ENCODE results near the gene SLK.

SLK gene

DNA sequence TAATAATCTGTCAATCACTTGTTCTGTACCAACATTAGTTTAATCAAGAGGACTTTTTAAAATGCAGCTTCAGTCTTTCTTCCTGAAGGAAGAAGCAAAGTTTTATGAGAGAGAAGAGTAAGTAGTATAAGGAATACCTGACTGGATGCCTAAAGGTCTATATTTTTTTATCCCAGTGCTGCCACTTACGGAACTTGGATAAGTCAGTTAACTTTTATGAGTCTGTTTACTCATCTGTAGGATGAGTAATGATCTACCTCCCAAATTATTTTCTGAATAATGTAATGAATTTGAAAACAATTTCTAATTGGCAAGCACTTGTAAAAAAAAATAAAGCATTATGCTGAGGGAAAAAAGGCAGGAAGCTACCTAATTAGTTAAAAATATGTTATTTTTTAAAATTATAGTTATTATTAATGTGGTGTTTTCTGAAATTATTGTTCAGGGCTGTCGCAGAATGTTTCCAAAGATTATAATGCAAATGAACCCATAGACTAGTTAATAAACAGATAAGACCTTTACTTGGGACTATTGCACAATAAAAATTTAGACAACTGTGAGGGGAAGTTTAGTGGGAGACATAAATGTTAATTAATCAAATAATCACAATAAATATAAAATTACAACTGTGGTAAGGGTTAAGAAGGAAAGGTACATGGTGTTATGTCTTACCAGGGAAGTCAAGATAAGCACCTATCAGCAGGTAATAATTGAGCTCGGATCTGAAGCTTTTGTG is 24.6 kb downstream of the SLK start:
- DNase-seq = no peak

DNA sequence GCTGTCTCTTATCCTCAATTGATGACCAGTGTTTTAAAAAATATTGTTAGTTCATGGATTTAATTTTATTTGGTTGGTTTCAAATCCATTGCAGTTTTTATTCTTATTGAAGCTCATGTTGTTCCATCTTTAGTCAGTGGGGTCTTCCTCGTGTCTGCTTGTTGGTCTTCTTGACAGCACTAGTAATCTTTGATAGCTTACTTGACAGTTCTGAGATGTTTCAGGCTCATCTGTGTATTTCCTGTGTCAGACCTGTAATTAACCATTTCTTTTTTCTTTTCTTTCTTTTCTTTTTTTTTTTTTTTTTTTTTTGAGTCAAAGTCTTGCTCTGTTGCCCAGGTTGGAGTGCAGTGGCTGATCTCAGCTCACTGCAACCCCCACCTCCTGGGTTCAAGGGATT is 28.2 kb downstream of the SLK start:
- no peak for DNase-seq

DNA sequence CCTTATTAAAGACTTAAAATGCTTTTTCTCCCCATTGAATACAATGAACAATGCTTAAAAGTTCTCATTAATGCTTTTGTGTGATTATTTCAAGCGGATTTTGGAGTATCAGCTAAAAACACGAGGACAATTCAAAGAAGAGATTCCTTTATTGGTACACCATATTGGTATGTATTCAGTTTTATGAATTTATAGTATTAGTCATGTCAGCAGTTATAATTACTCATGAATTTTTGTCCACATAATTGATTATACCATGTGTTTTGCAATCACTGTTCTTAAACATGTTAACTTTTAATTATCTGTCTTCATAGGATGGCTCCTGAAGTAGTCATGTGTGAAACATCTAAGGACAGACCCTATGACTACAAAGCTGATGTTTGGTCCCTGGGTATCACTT is 31.9 kb downstream of the SLK start:
- no peak for DNase-seq

DNA sequence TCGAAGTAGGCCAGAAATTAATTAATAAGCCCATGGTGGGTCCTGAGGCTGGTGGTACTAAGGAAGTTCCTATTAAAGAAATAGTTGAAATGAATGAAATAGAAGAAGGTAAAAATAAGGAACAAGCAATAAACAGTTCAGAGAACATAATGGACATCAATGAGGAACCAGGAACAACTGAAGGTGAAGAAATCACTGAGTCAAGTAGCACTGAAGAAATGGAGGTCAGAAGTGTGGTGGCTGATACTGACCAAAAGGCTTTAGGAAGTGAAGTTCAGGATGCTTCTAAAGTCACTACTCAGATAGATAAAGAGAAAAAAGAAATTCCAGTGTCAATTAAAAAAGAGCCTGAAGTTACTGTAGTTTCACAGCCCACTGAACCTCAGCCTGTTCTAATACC is 36.0 kb downstream of the SLK start:
- DNase-seq = no peak

DNA sequence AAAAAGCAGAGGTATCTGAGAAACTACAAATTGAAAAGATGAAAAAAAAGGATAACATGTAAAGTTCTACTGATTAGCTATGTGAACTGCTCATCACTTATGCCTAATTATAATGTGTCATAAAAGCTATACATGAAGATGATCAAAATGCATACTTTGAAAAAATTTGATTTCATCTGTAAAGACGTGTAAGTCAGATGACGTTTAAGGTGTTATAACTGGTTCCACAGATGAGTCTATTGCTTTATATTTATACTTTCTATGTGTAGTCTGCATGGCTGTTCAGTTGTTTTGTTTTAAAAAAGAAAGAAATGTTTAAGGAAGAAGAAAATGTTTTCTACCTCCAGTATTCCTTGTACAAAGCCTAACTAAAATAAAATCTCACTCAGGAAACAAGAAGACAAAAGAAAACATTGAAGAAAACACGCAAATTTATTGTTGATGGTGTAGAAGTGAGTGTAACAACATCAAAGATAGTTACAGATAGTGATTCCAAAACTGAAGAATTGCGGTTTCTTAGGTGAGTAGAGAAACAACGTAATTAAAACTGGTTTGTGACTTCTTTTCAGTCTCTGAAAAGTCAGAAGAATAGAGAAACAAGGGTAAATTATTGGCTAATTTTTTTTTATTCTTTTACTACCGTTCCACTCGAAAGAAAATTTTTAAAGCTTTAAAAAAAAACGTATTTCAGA is 38.4 kb downstream of the SLK start:
- no peak for DNase-seq

DNA sequence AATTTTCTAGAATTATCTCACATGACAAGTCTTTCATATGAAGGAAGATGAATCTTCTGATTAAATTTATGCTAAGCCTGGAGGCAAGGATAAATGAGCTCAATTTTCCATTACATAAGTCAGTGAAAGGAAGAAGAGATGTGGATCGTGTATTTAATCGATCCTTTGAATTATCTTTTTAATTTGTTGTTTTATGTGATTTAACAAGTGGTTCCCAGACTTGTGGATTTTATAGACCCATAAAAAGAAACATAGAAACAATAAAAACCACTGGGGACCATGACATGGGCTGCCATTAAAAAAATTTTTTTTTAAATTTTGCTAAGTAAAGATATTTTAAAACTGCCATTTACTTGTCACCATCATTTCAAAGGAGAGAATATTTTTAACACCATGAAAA is 45.0 kb downstream of the SLK start:
- no peak for DNase-seq

DNA sequence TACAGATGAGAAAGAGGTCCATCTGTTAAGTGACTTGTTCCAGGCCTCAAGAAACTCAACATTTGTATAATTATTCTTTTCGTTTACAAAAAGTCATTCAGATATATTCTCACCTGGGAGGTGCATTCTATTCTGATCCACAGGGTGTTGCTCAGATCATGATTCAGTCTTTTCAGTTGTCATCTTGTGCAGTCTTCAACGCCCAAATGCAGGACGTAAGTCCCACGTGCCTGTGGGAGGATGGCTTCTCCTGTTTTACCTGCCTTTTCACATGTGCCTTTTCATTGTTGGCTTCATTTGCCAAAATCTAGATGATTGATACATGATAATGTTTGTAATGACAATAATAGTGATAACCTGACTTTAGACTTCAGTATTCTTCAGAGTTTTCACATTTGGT is 46.5 kb downstream of the SLK start:
- no peak for DNase-seq

DNA sequence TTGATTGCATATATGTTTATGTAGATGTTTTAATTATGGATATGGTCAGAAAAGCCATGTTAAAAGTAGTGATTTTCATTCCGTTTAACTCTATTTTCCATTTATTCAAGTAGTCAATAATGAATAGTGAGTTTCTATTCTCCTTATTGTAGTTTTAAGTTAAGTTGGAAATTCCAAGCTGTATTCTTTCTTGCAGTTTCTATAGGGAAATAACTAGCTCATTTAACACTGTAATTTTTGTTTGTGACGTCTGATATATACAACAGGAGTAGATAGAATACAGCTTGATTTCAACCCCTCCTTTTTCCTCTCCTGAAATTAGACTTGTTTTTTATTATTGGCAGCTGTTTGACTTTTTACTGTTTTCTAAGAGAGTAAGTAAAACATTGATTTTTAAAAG is 47.2 kb downstream of the SLK start:
- no peak for DNase-seq

DNA sequence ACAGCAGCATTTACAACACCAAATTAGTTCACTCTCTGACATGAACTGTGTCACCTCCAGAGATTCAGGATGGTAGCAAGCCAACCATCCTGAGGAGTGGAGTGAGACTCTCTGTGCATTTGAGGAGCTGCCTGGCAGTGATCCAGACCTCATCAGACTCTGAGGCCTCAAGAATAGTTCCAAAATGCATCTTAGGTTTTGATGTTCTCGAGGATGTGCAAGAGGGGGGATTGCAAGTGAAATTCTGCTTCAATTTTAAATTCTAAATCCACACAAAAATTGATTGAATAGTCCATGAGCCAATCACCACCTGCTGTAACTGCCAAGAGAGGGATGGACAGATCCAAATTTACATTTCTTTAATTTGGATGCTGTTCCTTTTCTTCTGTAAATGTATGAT is 49.7 kb downstream of the SLK start:
- no peak for DNase-seq

DNA sequence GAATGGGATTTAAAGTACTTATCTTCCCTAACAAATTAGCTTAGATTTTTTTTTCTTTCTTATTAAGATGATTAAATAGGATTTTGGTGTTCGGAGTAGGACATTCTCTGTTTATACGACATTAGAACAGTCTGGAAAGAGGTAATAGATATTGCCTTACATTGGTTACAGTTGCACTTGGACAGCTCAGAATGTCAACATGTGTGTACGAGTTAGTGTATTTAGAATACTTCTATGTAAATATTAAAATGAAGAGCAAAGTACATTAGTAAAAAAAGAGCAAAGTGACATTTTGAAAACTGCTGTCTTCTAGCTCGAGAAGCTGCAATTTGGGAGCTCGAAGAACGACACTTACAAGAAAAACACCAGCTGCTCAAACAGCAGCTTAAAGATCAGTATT is 51.5 kb downstream of the SLK start:
- no peak for DNase-seq

DNA sequence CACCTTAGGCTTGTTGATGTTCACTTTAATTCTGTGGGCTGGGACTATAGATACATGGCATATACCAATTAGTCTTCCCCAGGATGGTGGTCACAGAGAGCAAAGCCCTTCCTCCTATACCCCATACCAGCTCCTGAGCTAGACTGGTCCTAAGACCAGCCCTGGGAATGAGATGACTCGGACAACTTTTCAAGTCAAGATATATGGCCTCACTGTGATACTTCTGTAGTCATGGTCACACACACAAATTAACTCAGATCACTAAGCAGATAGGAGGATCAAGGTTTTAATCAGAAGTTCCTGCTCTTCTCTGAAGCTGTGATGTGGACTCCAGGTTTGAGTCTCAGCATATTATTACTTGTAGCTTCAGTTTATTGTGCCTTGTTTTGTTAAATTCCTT is 53.1 kb downstream of the SLK start:
- no peak for DNase-seq

DNA sequence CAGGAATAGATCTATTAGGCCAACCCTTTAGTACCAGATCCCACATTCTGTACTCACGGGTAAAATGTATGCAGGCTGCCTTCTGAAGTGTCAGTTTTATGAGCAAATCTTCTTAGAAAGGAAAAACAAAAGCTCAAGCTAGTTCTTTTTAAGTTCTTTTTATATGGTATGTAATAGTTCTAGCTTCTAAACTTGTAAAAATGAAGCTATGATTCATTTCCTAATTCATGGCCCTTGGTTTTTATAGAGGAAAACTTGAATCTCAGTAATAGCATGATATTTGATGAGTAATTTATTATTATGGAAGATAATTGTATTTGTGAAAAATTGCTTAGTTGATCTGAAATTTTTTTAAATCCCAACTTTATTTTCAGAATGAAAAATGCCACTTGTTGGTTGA is 54.3 kb downstream of the SLK start:
- no peak for DNase-seq

DNA sequence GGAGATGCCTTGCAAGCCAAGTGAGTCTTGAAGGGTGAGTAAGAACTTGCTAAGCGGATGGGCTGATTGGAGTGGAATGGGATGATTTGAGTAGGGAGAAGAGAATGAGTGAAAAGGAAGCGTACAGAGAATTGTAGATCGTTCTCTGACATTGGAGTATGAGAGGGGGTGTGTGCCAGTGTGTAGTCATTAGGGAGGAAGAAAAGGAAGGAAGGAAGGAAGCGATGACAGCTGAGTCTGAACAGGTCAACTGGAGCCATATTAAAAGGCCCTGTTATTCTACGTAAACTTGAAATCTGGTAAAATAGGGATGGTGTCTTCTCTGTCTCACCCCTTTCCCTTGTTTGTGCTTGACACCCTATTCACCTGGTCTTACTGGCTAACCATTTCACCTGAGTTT is 55.1 kb downstream of the SLK start:
- DNase-seq = no peak

DNA sequence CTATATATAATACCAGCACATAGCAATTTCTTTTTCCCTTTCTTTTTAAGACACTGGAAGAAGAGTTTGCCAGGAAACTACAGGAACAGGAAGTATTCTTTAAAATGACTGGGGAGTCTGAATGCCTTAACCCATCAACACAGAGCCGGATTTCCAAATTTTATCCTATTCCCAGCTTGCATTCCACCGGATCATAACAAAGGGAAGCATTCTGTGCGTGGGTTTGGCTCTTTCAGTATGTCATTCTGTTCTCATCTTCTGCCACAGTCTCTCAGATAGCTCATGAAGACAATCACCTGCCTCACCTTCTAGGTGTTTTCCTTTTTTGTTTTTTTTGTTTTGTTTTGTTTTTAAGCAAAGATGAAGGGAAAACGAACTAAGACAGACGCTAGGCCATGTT is 58.6 kb downstream of the SLK start:
- DNase-seq = no peak

DNA sequence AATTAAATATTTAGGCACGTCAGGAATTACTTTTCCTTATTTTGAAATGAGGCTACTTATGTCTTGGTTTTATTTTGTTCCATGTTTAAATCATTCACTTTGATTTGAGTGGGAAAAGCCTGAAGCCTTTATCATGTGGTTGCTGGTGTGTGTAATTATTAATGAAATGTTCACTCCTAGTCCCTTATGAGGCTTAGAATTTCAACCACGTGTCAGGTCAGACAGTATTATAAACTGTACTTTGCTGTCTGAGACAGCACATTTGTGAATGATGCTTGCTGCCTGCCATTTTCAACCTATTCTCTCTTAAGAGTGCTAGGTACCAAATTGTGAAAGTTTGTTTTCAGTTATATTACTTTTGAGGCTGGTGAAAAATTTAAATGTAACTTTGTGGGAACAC is 59.8 kb downstream of the SLK start:
- DNase-seq = no peak

DNA sequence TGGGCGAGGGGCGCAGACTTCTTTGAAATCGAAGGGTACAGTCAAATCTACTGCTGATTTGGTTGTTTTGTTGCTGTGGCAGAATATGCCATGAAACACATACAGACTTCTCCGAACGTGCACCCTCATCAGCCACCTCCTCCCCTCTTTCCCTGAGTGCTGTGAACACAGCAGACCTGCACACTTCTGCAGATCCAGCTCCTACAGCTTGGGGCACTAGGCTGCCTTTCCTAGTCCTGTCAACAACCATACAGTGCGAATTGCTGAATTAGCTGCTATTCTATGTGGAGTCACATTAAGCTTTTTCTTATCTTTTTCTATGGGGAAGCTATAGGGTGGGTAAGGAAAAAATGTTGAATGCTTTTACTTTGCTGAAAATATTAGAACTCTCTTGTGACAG is 61.2 kb downstream of the SLK start:
- DNase-seq = no peak

DNA sequence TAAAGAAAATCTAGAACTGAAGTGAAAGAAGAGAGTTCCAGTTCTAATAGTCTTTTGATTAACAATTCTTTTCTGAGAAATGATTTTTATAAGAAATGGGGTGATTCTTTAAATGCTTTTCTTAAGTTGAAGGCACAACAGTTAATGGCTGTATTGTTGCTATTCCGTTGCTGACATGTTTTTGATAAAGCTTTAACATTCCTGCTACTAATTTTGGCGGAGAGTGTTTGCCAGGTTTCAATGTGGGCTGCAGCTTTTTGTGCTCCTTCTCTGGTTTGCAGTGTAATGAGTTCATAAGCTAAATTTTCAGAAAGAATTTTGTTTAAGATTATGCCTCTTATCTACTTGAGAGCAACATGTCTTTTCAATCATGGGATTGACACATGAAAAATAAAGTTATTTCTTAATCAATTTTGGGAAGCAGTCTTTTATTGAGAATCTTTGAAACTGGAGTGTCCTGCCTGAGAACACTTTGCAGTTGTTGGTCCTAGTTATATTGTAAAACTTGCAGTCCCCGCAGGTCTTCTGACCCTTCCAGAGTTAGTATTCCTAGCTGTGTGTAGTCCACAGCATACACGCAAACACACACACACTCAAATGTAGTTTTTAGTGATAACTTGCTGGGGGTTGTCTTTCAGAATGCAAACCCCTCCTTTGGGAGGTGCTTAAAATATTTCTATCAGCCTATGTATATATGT is 62.0 kb downstream of the SLK start:
- DNase-seq = no peak

DNA sequence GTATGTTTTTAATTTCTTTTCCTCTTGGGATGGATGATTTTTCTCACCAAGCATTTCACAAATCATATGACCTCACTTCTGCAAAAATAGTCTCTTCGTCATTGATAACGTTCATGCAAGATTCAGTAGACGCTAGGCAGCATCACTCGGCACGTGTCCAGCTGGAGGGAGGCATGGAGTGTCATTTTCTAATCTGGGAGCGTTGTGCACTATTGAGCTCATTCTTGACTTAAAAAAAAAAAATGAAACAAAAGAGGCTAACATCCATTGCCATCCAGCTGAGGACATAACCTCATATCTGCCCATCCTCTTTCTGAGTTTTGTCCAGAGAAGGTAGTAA is 62.6 kb downstream of the SLK start:
- DNase-seq = no peak

DNA sequence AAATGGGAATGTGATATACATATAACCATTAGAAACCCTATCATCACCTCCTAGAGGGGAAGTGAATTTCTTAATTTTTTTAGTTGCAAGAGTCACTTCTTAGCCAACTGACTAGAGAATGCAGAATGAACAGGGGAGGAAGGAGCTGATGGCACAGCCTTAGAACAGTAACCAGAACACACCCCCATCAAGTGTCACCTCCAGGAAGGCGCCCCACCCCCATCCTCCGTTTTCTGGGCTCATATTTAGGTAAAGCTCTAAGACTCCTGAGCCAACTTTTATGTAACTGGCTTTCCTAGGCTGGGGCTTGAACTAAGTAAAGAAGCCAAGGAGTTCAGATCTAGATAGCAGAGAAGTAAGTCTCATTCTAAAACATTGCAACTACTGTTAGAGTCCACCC is 64.7 kb downstream of the SLK start:
- DNase-seq = no peak

DNA sequence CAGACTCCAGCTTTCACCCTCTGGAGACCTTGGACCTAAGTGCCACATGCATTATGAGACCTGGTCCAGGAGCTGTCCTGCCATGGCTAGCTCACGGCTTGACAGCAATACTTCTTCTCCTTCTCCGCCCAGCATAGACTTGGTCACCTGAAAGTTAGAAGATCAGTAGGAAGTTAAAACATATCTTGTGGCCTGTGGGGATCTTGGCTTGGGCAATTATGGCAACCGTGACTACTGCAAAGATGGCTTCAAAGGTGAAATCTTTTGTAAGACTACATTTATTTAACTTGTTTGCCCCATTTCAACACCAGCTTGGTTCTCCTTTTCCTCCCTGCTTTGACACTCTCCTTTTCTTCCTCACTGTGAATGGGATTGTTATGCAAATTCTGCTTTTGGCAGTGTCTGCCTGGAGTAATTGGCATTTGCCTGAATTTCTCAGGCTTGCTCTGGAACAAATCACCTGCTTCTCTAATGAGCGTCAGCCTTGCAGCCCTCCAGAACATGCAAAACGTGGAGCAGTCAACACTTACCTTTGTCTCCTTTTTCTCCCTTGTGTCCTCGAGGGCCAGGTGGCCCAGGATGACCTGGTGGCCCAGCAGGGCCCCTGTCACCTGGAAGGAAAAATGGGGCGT is 65.3 kb downstream of the SLK start:
- DNase-seq = no peak

DNA sequence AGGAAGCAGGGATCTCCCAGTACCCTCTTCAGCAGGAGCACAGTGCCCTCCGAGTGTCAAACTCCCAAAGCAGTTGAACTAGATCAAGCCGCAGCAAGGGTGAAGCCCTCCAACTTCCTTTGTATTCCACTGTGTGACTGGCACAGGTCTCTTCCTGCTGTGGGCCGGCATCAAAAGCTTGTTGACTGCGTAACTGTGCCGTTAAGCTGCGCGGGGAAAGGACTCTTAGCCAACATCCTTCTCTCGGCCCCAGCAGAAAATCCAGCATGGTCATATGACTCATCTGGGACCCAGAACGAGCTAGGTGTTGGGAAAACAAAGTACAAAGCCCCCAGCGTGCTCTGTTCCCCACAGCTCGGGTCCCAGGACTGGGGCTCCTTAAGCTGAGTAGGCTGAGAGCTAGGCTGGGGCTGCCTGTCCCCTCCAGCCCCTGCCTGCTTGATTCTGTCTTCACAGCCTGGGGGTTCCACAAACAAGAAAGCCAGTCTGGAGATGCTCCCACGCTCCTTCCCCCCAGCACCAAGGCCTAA is 66.5 kb downstream of the SLK start:
- no peak for DNase-seq

DNA sequence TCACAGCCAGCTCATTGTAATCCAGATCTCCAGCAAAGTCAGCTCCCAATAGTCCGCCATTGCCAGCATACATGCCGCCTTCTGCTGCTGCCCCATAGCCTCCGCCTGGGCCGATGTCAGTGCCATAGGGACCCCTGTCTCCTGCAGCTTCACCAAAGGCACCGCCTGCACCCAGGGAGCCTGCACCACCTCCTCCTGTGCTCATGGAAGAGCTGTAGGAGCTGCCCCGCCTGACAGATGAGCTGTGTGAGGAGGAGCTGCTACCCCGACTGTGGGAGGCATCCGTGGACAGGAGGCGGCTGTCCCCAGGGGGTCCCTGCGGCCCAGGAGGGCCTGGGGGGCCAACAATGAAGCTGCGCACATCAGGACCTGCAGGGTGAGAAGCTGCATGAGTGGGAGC is 67.0 kb downstream of the SLK start:
- DNase-seq = no peak

DNA sequence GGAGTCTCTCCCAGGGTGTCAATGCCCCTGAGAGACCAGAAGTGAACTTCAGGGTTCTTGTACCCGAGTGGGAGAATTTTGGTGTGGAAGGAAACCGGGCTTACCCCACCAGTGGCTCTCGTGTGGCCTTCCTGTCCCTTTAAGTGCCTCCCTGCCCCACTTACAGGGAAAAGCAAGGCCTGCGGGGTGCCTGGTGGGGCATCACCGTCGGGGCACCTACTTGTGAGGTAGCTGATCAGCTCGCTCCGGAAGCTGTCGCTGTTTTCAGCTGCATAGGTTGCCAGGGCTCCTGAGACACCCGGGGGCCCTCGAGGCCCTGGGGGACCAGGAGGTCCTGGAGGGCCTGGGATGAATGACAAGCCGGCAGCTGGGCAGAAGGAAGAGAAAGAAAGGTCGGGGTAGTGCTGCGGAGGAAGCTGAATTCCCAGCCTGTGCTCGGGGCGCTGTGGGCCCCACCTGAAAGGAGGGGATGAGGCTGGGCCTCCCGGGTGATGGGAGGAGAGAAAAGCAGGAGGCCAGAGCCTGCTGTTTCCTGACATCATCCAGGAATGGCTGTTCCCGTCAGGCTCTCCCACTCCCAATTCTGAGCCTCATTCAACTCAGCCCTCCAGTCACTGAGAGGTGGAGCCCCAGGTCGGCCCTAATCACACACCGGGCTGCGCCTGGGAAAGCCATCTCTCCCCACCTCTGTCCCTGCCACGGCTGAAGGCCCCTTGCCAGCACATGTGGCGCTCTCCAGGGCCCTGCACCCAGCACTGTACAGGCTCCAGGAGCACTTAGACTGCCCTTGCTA is 67.7 kb downstream of the SLK start:
- DNase-seq = no peak

All from T-helper 1 cell (primary cell).